ENCODE measurements around the gene TRIM41.

The TRIM41 gene

GRCh38 chr5:181217111-181217802 lies 5.8 kb upstream of the TRIM41 start:
- DNase-seq (ENCODE audit: extremely low read depth, low read depth), result no peak
- TF ChIP-seq CTCF (IDR thresholded peaks at IDR 0.05; ENCODE audit: low read depth, low read length), result no peak

GRCh38 chr5:181217803-181218062 lies 5.3 kb upstream of the TRIM41 start:
- no peak for DNase-seq (ENCODE audit: extremely low read depth, low read depth)
- TF ChIP-seq CTCF (IDR thresholded peaks at IDR 0.05; ENCODE audit: low read depth, low read length), result no peak

GRCh38 chr5:181218795-181219124 lies 4.3 kb upstream of the TRIM41 start:
- no peak for TF ChIP-seq CTCF (IDR thresholded peaks at IDR 0.05; ENCODE audit: low read depth, low read length)
- DNase-seq (ENCODE audit: extremely low read depth, low read depth), result no peak

GRCh38 chr5:181219262-181220177 lies 3.6 kb upstream of the TRIM41 start:
- no peak for DNase-seq (ENCODE audit: extremely low read depth, low read depth)
- TF ChIP-seq CTCF (IDR thresholded peaks at IDR 0.05; ENCODE audit: low read depth, low read length), result no peak

GRCh38 chr5:181220178-181220515 lies 2.9 kb upstream of the TRIM41 start:
- DNase-seq (ENCODE audit: extremely low read depth, low read depth), result no peak
- no peak for TF ChIP-seq CTCF (IDR thresholded peaks at IDR 0.05; ENCODE audit: low read depth, low read length)

GRCh38 chr5:181221105-181221791 lies 1.8 kb upstream of the TRIM41 start:
- no peak for TF ChIP-seq CTCF (IDR thresholded peaks at IDR 0.05; ENCODE audit: low read depth, low read length)

More at GRCh38 chr5:181221105-181221791, 1.8 kb upstream of the TRIM41 start:
- no peak for DNase-seq (ENCODE audit: extremely low read depth, low read depth)
